Panc1 (cell line): Measurements from ENCODE around the gene LPGAT1. TPM values are rescaled to one million over a fixed set of nuclear protein-coding genes. Genes with fewer than 3 reads are reported as not detected.

ENCODE experiments used
- ATAC-seq: fragments of 200-7000 bp; cut with Tn5 transposase; 2 replicates; pipeline ENCODE4 v1.9.1; 2020; ENCODE audit warnings: mild to moderate bottlenecking, moderate library complexity
- BruUV-seq: library from RNA; stranded (reverse); fragments of 400-500 nt; replicated peaks from 2 replicates; lab custom pipeline; 2021; lab: Mats Ljungman, UMichigan
- CTCF ChIA-PET: fragments of 300-600 bp; sonication (Branson Sonifier 250); formaldehyde crosslinking; loops from one replicate; lab custom pipeline; 2022; ENCODE audit warnings: antibody characterized with exemption; lab: Charles Lee
- POLR2A ChIA-PET: fragments of 300-600 bp; sonication (Branson Sonifier 250); formaldehyde crosslinking; loops from one replicate; lab custom pipeline; 2022; ENCODE audit warnings: antibody characterized with exemption; lab: Charles Lee
- DNase-seq: peaks from one replicate; pipeline ENCODE4 v3.0.0-alpha.2; 2010; ENCODE audit warnings: low read depth, low spot score
- H3K27ac ChIP-seq: 2 replicates; pipeline ENCODE4 v1.5.1; 2011; ENCODE audit warnings: mild to moderate bottlenecking, low read length, inconsistent platforms
- H3K27me3 ChIP-seq: fragments of 200-500 bp; sonication (Bioruptor generic); 2 replicates; pipeline ENCODE4 v1.6.0; 2014; ENCODE audit warnings: low read length, inconsistent platforms; ENCODE audit not compliant: control insufficient read depth, insufficient read depth
- H3K36me3 ChIP-seq: fragments of 200-500 bp; sonication (Bioruptor generic); 2 replicates; pipeline ENCODE4 v1.5.1; 2014; ENCODE audit warnings: inconsistent platforms, mild to moderate bottlenecking, low read length, moderate library complexity; ENCODE audit not compliant: control insufficient read depth, insufficient read depth
- H3K4me1 ChIP-seq: 2 replicates; pipeline ENCODE4 v1.5.1; 2011; ENCODE audit warnings: inconsistent platforms, mild to moderate bottlenecking, low read length, moderate library complexity; ENCODE audit not compliant: control insufficient read depth, insufficient read depth
- H3K4me3 ChIP-seq, 2 experiments: 2 replicates each; pipeline ENCODE4 v1.5.1; 2011 to 2012; ENCODE audit warnings: low read depth in 2 of 2, low read length in 2 of 2, mild to moderate bottlenecking in 2 of 2, inconsistent platforms in 1 of 2, moderate library complexity in 1 of 2
- H3K9me3 ChIP-seq: fragments of 200-500 bp; sonication (Bioruptor generic); 2 replicates; pipeline ENCODE4 v1.5.1; 2014; ENCODE audit warnings: low read depth, mild to moderate bottlenecking, inconsistent platforms, low read length, moderate library complexity; ENCODE audit not compliant: control insufficient read depth, insufficient read depth
- CTCF ChIP-seq: fragments of 450-650 bp; IDR thresholded peaks from 2 replicates; pipeline ENCODE4 v1.5.1; 2017; ENCODE audit warnings: mild to moderate bottlenecking
- POLR2AphosphoS5 ChIP-seq: IDR thresholded peaks from 2 replicates; pipeline ENCODE4 v1.6.1; 2012; ENCODE audit warnings: mild to moderate bottlenecking, low read depth, low read length, moderate library complexity
- REST ChIP-seq, 2 experiments: IDR thresholded peaks; 2 replicates each; pipeline ENCODE4 v1.6.1; 2011 to 2012; ENCODE audit warnings: low read depth in 2 of 2, control low read depth in 1 of 2, low read length in 1 of 2, mild to moderate bottlenecking in 1 of 2, moderate library complexity in 1 of 2; ENCODE audit not compliant: insufficient read depth in 1 of 2
- SIN3A ChIP-seq: IDR thresholded peaks from 2 replicates; pipeline ENCODE4 v1.6.1; 2012; ENCODE audit warnings: low read depth, mild to moderate bottlenecking, low read length, moderate library complexity, borderline replicate concordance; ENCODE audit not compliant: insufficient read depth
- TCF7L2 ChIP-seq: IDR thresholded peaks from 2 replicates; pipeline ENCODE4 v1.6.1; 2011; ENCODE audit warnings: mild to moderate bottlenecking, low read depth, low read length, inconsistent platforms
- in situ Hi-C: cut with HindIII; loops from 2 replicates; pipeline ENCODE4 v1.10.0; 2016; ENCODE audit warnings: low sequenced_read_pairs, low pct_unique_long_range_greater_than_20kb
- intact Hi-C: fragments of 100-400 bp; cut with micrococcal nuclease; formaldehyde crosslinking; loops from one replicate; pipeline ENCODE4 v1.10.0; 2022; ENCODE audit not compliant: unreplicated experiment
- total RNA-seq: library from RNA; stranded (reverse); gene quantifications from one replicate; pipeline ENCODE4 v1.2.1, GENCODE V29; 2021; ENCODE audit not compliant: unreplicated experiment

LPGAT1 gene
- total RNA-seq, 1 experiment from 2014 or later = 85.4 TPM

- intact Hi-C loops = no loop called here
These were observed 126.6 kb downstream of the LPGAT1 start for GRCh38 chr1:211703812-211704537.

GRCh38 chr1:211701733-211702132, 128.8 kb downstream of the LPGAT1 start:
- Histone ChIP-seq H3K27ac (peak overlapping the region; percentile 58; the same call in 1 of the 2 replicates), H3K9me3 (no peaks in the 10 kb centered on the region), H3K4me3 (no peak overlapping the region), H3K4me1 (peaks cover 41% of the 10 kb centered on the region), H3K36me3 (no peaks in the 10 kb centered on the region), H3K27me3 (no peaks in the 10 kb centered on the region)
- no peak for ATAC-seq
- in situ Hi-C loops = no loop called here
- intact Hi-C loops = no loop called here
- TF ChIP-seq REST (IDR thresholded peaks at IDR 0.05; ENCODE audit: insufficient read depth in 1 of 2, low read depth in 2 of 2, low read length in 1 of 2) = no peak
- no peak for TF ChIP-seq SIN3A
- no peak for TF ChIP-seq POLR2AphosphoS5
- no peak for TF ChIP-seq TCF7L2
- no peak for TF ChIP-seq CTCF
- POLR2A ChIA-PET = no interaction called here
- CTCF ChIA-PET = no interaction called here
- no TSS peak for BruUV-seq
- no peak for DNase-seq

More at GRCh38 chr1:211703812-211704537, 126.6 kb downstream of the LPGAT1 start:
- CTCF ChIA-PET = interaction anchor here (0.6 kb wide), 1 partner anchor 83 kb away, joined by 6 read pairs; no protein-coding TSS in a partner anchor
- no TSS peak for BruUV-seq
- H3K27me3 ChIP-seq = no peaks in the 10 kb centered on the region
- DNase-seq = no peak
- no peak overlapping the region for H3K4me3 ChIP-seq
- in situ Hi-C loops = no loop called here
- no peaks in the 10 kb centered on the region for H3K36me3 ChIP-seq
- no peak for TF ChIP-seq REST (IDR thresholded peaks at IDR 0.05; ENCODE audit: insufficient read depth in 1 of 2, low read depth in 2 of 2, low read length in 1 of 2)
- TF ChIP-seq CTCF = no peak
- TF ChIP-seq TCF7L2 = no peak
- no peak for TF ChIP-seq SIN3A
- no peak for TF ChIP-seq POLR2AphosphoS5
- ATAC-seq = no peak
- H3K27ac ChIP-seq = peak overlapping the region; percentile 61
- POLR2A ChIA-PET = no interaction called here
- H3K9me3 ChIP-seq = no peaks in the 10 kb centered on the region
- peaks cover 36% of the 10 kb centered on the region for H3K4me1 ChIP-seq
